ENCODE measurements around the gene INPP1.

DNA sequence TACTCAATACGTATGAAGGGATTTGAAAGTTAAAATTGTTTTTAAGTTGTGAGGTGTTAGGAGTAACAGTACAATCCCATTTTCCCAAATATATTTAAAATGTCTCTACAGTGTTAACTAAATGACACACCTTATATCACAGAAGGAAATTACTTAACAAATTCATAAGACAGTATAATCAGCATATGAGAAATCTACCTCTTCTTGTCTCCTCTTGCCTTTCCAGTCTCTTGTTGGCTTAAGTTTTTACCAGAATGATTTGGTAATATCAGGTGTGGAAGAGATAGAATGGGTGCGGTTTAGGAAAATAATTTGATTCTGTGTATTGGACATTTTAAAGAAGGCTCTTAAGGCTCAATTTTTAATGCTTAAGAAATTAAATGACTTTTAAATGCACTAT, 9.5 kb upstream of the INPP1 start:
- TF ChIP-seq MXD4 (CRISPR knock-in tag; IDR thresholded peaks at IDR 0.05; ENCODE audit: borderline replicate concordance): no peak
- TF ChIP-seq, protein P1, sequence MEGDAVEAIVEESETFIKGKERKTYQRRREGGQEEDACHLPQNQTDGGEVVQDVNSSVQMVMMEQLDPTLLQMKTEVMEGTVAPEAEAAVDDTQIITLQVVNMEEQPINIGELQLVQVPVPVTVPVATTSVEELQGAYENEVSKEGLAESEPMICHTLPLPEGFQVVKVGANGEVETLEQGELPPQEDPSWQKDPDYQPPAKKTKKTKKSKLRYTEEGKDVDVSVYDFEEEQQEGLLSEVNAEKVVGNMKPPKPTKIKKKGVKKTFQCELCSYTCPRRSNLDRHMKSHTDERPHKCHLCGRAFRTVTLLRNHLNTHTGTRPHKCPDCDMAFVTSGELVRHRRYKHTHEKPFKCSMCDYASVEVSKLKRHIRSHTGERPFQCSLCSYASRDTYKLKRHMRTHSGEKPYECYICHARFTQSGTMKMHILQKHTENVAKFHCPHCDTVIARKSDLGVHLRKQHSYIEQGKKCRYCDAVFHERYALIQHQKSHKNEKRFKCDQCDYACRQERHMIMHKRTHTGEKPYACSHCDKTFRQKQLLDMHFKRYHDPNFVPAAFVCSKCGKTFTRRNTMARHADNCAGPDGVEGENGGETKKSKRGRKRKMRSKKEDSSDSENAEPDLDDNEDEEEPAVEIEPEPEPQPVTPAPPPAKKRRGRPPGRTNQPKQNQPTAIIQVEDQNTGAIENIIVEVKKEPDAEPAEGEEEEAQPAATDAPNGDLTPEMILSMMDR (IDR thresholded peaks at IDR 0.05): no peak
- no peak for TF ChIP-seq TCF7 (CRISPR knock-in tag; IDR thresholded peaks at IDR 0.05; ENCODE audit: low read depth)
- TF ChIP-seq OVOL2 (CRISPR knock-in tag; IDR thresholded peaks at IDR 0.05; ENCODE audit: borderline replicate concordance): no peak
- TF ChIP-seq, protein P2, sequence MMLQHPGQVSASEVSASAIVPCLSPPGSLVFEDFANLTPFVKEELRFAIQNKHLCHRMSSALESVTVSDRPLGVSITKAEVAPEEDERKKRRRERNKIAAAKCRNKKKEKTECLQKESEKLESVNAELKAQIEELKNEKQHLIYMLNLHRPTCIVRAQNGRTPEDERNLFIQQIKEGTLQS (CRISPR knock-in tag; conservative IDR thresholded peaks at IDR 0.05): no peak

Data from WTC11 (cell line).